PC-3 (cell line): Measurements from ENCODE around the gene CBS. TPM values are rescaled to one million over a fixed set of nuclear protein-coding genes. Genes with fewer than 3 reads are reported as not detected.
"Not testable (repeated sequence)": the region's sequence is repeated elsewhere in the genome, so short reads cannot be mapped to it uniquely, and the experiment has no call there.

Experiments
- ATAC-seq: fragments of 200-7000 bp; cut with Tn5 transposase; 2 replicates; pipeline ENCODE4 v1.9.1; 2020; ENCODE audit warnings: mild to moderate bottlenecking, moderate library complexity
- BruUV-seq: library from RNA; stranded (reverse); fragments of 400-500 nt; replicated peaks from 2 replicates; lab custom pipeline; 2021; lab: Mats Ljungman, UMichigan
- CTCF ChIA-PET: fragments of 300-600 bp; sonication (Branson Sonifier 250); formaldehyde crosslinking; loops from one replicate; lab custom pipeline; 2022; ENCODE audit warnings: antibody characterized with exemption; lab: Charles Lee
- POLR2A ChIA-PET: fragments of 300-600 bp; sonication (Branson Sonifier 250); formaldehyde crosslinking; loops from one replicate; lab custom pipeline; 2022; ENCODE audit warnings: antibody characterized with exemption; ENCODE audit not compliant: unreplicated experiment; lab: Charles Lee
- DNase-seq: peaks from one replicate; pipeline ENCODE4 v3.0.0-alpha.2; 2015
- H2AFZ ChIP-seq: fragments of 300-600 bp; sonication (generic); 2 replicates; pipeline ENCODE4 v1.6.0; 2016; ENCODE audit warnings: antibody characterized with exemption, low read length
- H3F3A ChIP-seq: fragments of 300-600 bp; sonication (generic); one replicate; pipeline ENCODE4 v1.6.0; 2017; ENCODE audit warnings: antibody characterized with exemption, low read length, control low read depth, mild to moderate bottlenecking; ENCODE audit not compliant: unreplicated experiment
- H3K27ac ChIP-seq: fragments of 300-600 bp; sonication (generic); 2 replicates; pipeline ENCODE4 v1.5.1; 2016; ENCODE audit warnings: mild to moderate bottlenecking, low read length
- H3K27me3 ChIP-seq: fragments of 300-600 bp; sonication (generic); 2 replicates; pipeline ENCODE4 v1.6.1; 2016; ENCODE audit warnings: low read length, mixed read lengths
- H3K36me3 ChIP-seq: fragments of 300-600 bp; sonication (generic); 2 replicates; pipeline ENCODE4 v1.6.1; 2016; ENCODE audit warnings: low read depth, mixed run types, low read length, mixed read lengths
- H3K4me1 ChIP-seq: fragments of 300-600 bp; sonication (generic); 2 replicates; pipeline ENCODE4 v1.5.1; 2016; ENCODE audit warnings: low read length; ENCODE audit not compliant: insufficient read depth
- H3K4me2 ChIP-seq: fragments of 300-600 bp; sonication (generic); 2 replicates; pipeline ENCODE4 v1.6.0; 2016; ENCODE audit warnings: low read length
- H3K4me3 ChIP-seq: fragments of 300-600 bp; sonication (generic); 2 replicates; pipeline ENCODE4 v1.5.1; 2016; ENCODE audit warnings: mild to moderate bottlenecking, low read length, mixed read lengths
- H3K79me2 ChIP-seq: fragments of 300-600 bp; sonication (generic); 2 replicates; pipeline ENCODE4 v1.6.1; 2017; ENCODE audit warnings: low read length, mixed read lengths
- H3K9ac ChIP-seq: fragments of 300-600 bp; sonication (generic); 2 replicates; pipeline ENCODE4 v1.6.0; 2016; ENCODE audit warnings: mild to moderate bottlenecking, low read length
- H3K9me2 ChIP-seq: fragments of 300-600 bp; sonication (generic); replicated peaks from 2 replicates; pipeline ENCODE4 v1.6.1; 2016; ENCODE audit warnings: mixed run types, low read length, mixed read lengths
- H3K9me3 ChIP-seq: fragments of 300-600 bp; sonication (generic); 2 replicates; pipeline ENCODE4 v1.6.1; 2016; ENCODE audit warnings: low read length, mixed read lengths
- H4K20me1 ChIP-seq: fragments of 300-600 bp; sonication (generic); 2 replicates; pipeline ENCODE4 v1.6.1; 2016; ENCODE audit warnings: low read length, mixed read lengths
- CTCF ChIP-seq: fragments of 300-600 bp; sonication (generic); conservative IDR thresholded peaks from 2 replicates; pipeline ENCODE4 v1.5.1; 2017; ENCODE audit warnings: antibody characterized with exemption, low read depth, mild to moderate bottlenecking, low read length
- EZH2 ChIP-seq: fragments of 300-600 bp; sonication (generic); IDR thresholded peaks from one replicate; pipeline ENCODE4 v1.6.1; 2017; ENCODE audit warnings: antibody characterized with exemption, mild to moderate bottlenecking, low read length; ENCODE audit not compliant: unreplicated experiment
- EZH2phosphoT487 ChIP-seq: fragments of 300-600 bp; sonication (generic); IDR thresholded peaks from 2 replicates; pipeline ENCODE4 v1.6.1; 2018; ENCODE audit warnings: mild to moderate bottlenecking, antibody characterized with exemption, low read length, borderline replicate concordance
- intact Hi-C: fragments of 100-400 bp; cut with micrococcal nuclease; formaldehyde crosslinking; loops from 2 replicates; pipeline ENCODE4 v1.9.0; 2023
- total RNA-seq: library from RNA; depleted of rRNA; stranded (reverse); fragments of >200 nt; gene quantifications from 2 replicates; pipeline ENCODE4 v1.2.3, GENCODE V29; 2014

The CBS gene
- total RNA-seq, 1 experiment from 2014 or later: 8.9 TPM

- ChIA-PET POLR2A (no interaction called here), CTCF (no interaction called here)
- H2AFZ ChIP-seq: no peak overlapping the region
- H3K4me2 ChIP-seq: no peak overlapping the region
- no peak overlapping the region for H3K9ac ChIP-seq
- H3K27me3 ChIP-seq: no peaks in the 10 kb centered on the region
- H3K27ac ChIP-seq: no peak overlapping the region
- H3K9me3 ChIP-seq: no peaks in the 10 kb centered on the region
- H4K20me1 ChIP-seq: no peaks in the 10 kb centered on the region
- no peaks in the 10 kb centered on the region for H3K9me2 ChIP-seq
- ATAC-seq (no peak), DNase-seq (no peak)
- H3K79me2 ChIP-seq: no peaks in the 10 kb centered on the region
- intact Hi-C loops: no loop called here
- no peak for TF ChIP-seq EZH2phosphoT487
- no peak for TF ChIP-seq CTCF
- no peak for TF ChIP-seq EZH2
- no peak overlapping the region for H3K4me3 ChIP-seq
- BruUV-seq: no TSS peak
- H3K4me1 ChIP-seq: no peaks in the 10 kb centered on the region
- no peaks in the 10 kb centered on the region for H3F3A ChIP-seq
- H3K36me3 ChIP-seq: peaks cover 16% of the 10 kb centered on the region; the same call in 1 of the 2 replicates
Measured at GRCh38 chr21:43015906-43016540, 59.6 kb downstream of the CBS start.

DNA sequence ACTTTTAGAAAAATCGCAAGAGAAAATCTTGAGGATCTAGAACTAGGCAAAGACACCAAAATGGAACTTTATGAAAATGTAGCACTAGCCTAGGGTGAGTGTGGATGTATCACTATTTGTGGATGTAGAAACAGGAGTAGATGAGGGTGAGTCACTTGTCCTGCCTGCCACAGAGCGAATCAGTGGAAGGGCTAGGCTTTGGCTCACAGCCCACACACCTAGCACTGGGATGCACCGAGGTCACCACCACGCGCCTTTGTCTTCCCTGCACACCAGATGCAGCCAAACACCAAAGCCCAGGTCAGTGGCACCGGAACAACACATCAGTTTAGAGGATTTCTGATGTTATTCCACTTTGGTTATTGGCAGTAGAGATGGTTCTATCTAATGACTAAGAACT is 63.0 kb downstream of the CBS start:
- no peaks in the 10 kb centered on the region for H4K20me1 ChIP-seq
- H3K4me1 ChIP-seq: no peaks in the 10 kb centered on the region
- H3K4me3 ChIP-seq: no peak overlapping the region
- POLR2A ChIA-PET: no interaction called here
- no peaks in the 10 kb centered on the region for H3K9me2 ChIP-seq
- peak; percentile 98 for ATAC-seq
- H3K4me2 ChIP-seq: no peak overlapping the region
- intact Hi-C loops: no loop called here
- CTCF ChIA-PET: no interaction called here
- H3K27ac ChIP-seq: no peak overlapping the region
- H3K27me3 ChIP-seq: no peaks in the 10 kb centered on the region
- H3K9ac ChIP-seq: no peak overlapping the region
- no peaks in the 10 kb centered on the region for H3K9me3 ChIP-seq
- no TSS peak for BruUV-seq
- H3K36me3 ChIP-seq: peaks cover 24% of the 10 kb centered on the region; the same call in 1 of the 2 replicates
- no peak overlapping the region for H2AFZ ChIP-seq
- TF ChIP-seq EZH2 (no peak), EZH2phosphoT487 (no peak), CTCF (no peak)
- peak; percentile 66 for DNase-seq
- H3F3A ChIP-seq: no peaks in the 10 kb centered on the region
- no peaks in the 10 kb centered on the region for H3K79me2 ChIP-seq

DNA sequence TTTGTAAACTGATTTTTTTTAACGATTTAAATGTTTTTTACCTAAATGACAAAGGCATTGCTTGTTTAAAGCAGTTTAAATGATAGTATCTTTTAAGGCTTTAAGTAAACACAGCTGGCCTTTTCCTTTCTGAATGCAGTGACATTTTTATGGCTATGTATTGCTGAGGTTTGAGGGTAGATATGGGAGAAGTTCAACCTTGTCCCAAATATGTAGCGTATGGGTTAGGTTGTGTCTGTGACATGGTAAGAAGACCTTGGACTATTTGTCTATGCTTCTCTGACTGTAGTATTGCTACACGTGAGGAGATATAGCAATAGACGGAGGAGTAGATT is 68.8 kb downstream of the CBS start:
- Histone ChIP-seq H3K4me2 (no peak overlapping the region), H3K4me1 (no peaks in the 10 kb centered on the region), H3K27ac (no peak overlapping the region), H4K20me1 (no peaks in the 10 kb centered on the region), H2AFZ (no peak overlapping the region), H3K9ac (no peak overlapping the region), H3K36me3 (peaks cover 9% of the 10 kb centered on the region), H3K79me2 (no peaks in the 10 kb centered on the region), H3K9me2 (no peaks in the 10 kb centered on the region), H3K4me3 (no peak overlapping the region), H3K27me3 (no peaks in the 10 kb centered on the region), H3K9me3 (no peaks in the 10 kb centered on the region), H3F3A (no peaks in the 10 kb centered on the region)
- intact Hi-C loops: no loop called here
- ChIA-PET POLR2A (no interaction called here), CTCF (no interaction called here)
- no peak for DNase-seq
- no TSS peak for BruUV-seq
- TF ChIP-seq EZH2phosphoT487 (no peak), EZH2 (no peak), CTCF (no peak)
- no peak for ATAC-seq

GRCh38 chr21:43006051-43006873 is 69.4 kb downstream of the CBS start:
- ATAC-seq, H4K20me1 ChIP-seq, H3K9ac ChIP-seq, intact Hi-C loops, H3K27me3 ChIP-seq, CTCF ChIA-PET, H3K27ac ChIP-seq, H3K4me2 ChIP-seq, H3K4me3 ChIP-seq, H3K36me3 ChIP-seq, BruUV-seq, DNase-seq, H3K9me2 ChIP-seq, H3K9me3 ChIP-seq, H3K79me2 ChIP-seq, H3K4me1 ChIP-seq, POLR2A ChIA-PET, H3F3A ChIP-seq, H2AFZ ChIP-seq: not testable (repeated sequence)
